GM20000 (cell line): ENCODE data around the gene PRDM16.

Source experiments
- DNase-seq: peaks from one replicate; pipeline ENCODE4 v3.0.0; 2012; ENCODE audit warnings: low spot score
- CTCF ChIP-seq: IDR thresholded peaks from 2 replicates; pipeline ENCODE4 v1.5.1; 2012; ENCODE audit warnings: mild to moderate bottlenecking, control low read depth; ENCODE audit errors: extremely low read depth, missing control alignments

PRDM16 gene

GRCh38 chr1:3349161-3349967, 280.4 kb downstream of the PRDM16 start:
- TF ChIP-seq CTCF: no peak
- DNase-seq: no peak

- DNase-seq: no peak
- no peak for TF ChIP-seq CTCF
These were observed 280.9 kb downstream of the PRDM16 start for GRCh38 chr1:3349968-3350299.

GRCh38 chr1:3350506-3351261, 281.7 kb downstream of the PRDM16 start:
- no peak for TF ChIP-seq CTCF
- DNase-seq: no peak

GRCh38 chr1:3351449-3352298, 282.7 kb downstream of the PRDM16 start:
- no peak for DNase-seq
- no peak for TF ChIP-seq CTCF

- TF ChIP-seq CTCF: no peak
- DNase-seq: no peak
These were observed 283.4 kb downstream of the PRDM16 start for GRCh38 chr1:3352299-3352951.

- no peak for DNase-seq
- no peak for TF ChIP-seq CTCF
These were observed 283.9 kb downstream of the PRDM16 start for GRCh38 chr1:3352952-3353331.
